ENCODE data around the gene ERMP1.

The ERMP1 gene

GRCh38 chr9:5735072-5735471 lies 97.8 kb downstream of the ERMP1 start:
- ChIA-PET CTCF (no interaction called here), POLR2A (no interaction called here)
- H3K4me3 ChIP-seq (ENCODE audit: low read depth, low read length): no peak overlapping the region
- no peak for TF ChIP-seq CTCF (IDR thresholded peaks at IDR 0.05; ENCODE audit: insufficient read depth, low read length, missing control alignments)
- DNase-seq (ENCODE audit: low read depth, low spot score): no peak

All from AG04449 (cell line).